Testis (tissue), 2 donors: ENCODE data around the gene PACSIN1.

Experiments
- CTCF ChIP-seq, 3 experiments: fragments of 450-650 bp in 2 of 3; fragments of 200-600 bp in 1 of 3; sonication (generic) in 1 of 3; IDR thresholded peaks; one replicate each; pipeline ENCODE4 v1.5.1; 2016 to 2019; ENCODE audit warnings: antibody characterized with exemption in 3 of 3, mild to moderate bottlenecking in 2 of 3, moderate library complexity in 1 of 3
- POLR2A ChIP-seq: fragments of 450-650 bp; IDR thresholded peaks from one replicate; pipeline ENCODE4 v1.6.1; 2017; ENCODE audit warnings: antibody characterized with exemption, mild to moderate bottlenecking, moderate library complexity

GRCh38 chr6:34437644-34437970 is 28.3 kb upstream of the PACSIN1 start:
- no peak for TF ChIP-seq CTCF (IDR thresholded peaks at IDR 0.05)
- TF ChIP-seq POLR2A: no peak
